ENCODE data around the gene ATP8A2.

ATP8A2 gene

GRCh38 chr13:25887962-25888655 is 516.3 kb downstream of the ATP8A2 start:
- Histone ChIP-seq H3K27ac (ENCODE audit: insufficient read depth, low read depth, low read length, poor library complexity, severe bottlenecking) (no peak overlapping the region), H3K36me3 (ENCODE audit: control insufficient read depth, insufficient read depth, low read length) (no peaks in the 10 kb centered on the region), H3K4me1 (ENCODE audit: control insufficient read depth, insufficient read depth, low read length) (peaks cover 17% of the 10 kb centered on the region), H3K27me3 (ENCODE audit: control insufficient read depth, insufficient read depth, low read length, poor library complexity, severe bottlenecking) (no peaks in the 10 kb centered on the region), H3K4me3 (ENCODE audit: insufficient read depth, low read depth, low read length) (no peak overlapping the region), H3K9me3 (ENCODE audit: control insufficient read depth, low read length) (no peaks in the 10 kb centered on the region)
- WGBS, 2 experiments: 89 to 98% methylated on average over 7 to 8 of the region's 8 CpGs

DNA sequence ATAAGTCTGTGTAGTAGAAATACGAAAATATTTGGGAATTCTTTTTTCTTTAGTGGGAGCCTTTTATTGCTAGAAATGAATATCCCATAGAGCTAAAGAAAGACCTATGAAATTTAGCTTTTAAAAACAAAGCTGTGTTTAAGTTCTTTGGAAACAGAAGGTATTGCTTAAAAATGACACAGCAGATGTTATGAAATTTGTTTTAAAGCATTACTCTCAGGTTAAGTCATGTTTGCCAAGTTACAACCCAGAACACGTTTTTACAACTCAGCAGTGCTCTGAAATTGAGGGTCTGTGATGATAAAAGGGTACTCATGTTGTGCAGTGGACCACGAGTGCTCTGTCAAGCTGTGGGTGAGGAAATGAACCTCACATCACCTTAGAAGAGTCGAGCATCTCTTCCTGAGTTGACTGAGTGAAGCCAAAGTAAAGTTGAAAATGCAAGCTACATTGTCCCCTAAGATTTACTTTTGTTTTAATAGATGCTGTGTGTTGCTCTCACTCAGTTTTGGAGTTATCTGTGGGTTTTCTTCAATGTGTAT is 519.0 kb downstream of the ATP8A2 start:
- Histone ChIP-seq H3K4me1 (ENCODE audit: control insufficient read depth, insufficient read depth, low read length) (peaks cover under 1% of the 10 kb centered on the region), H3K27me3 (ENCODE audit: control insufficient read depth, insufficient read depth, low read length, poor library complexity, severe bottlenecking) (no peaks in the 10 kb centered on the region), H3K9me3 (ENCODE audit: control insufficient read depth, low read length) (no peaks in the 10 kb centered on the region), H3K4me3 (ENCODE audit: insufficient read depth, low read depth, low read length) (no peak overlapping the region), H3K27ac (ENCODE audit: insufficient read depth, low read depth, low read length, poor library complexity, severe bottlenecking) (no peak overlapping the region), H3K36me3 (ENCODE audit: control insufficient read depth, insufficient read depth, low read length) (no peaks in the 10 kb centered on the region)
- WGBS, 2 experiments: 90 to 91% methylated on average over 4 of the region's 4 CpGs

DNA sequence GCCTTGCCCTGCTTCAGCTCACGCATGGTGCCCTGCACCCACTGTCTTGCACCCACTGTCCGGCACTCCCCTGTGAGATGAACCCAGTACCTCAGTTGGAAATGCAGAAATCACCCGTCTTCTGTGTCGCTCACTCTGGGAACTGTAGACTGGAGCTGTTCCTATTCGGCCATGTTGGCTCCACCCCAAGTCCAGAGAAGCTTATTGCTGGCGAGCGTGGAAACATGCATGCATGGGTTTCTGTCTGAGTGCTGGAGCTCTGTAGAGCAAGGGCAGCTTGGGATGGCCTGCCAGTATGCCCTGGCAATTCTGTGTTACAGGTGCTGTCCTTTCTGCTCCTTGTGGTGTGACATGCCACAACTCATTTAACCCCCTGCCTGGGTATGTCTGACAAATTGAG is 527.2 kb downstream of the ATP8A2 start:
- Histone ChIP-seq H3K4me1 (ENCODE audit: control insufficient read depth, insufficient read depth, low read length) (no peaks in the 10 kb centered on the region), H3K27me3 (ENCODE audit: control insufficient read depth, insufficient read depth, low read length, poor library complexity, severe bottlenecking) (peaks cover 6% of the 10 kb centered on the region), H3K9me3 (ENCODE audit: control insufficient read depth, low read length) (no peaks in the 10 kb centered on the region), H3K27ac (ENCODE audit: insufficient read depth, low read depth, low read length, poor library complexity, severe bottlenecking) (no peak overlapping the region), H3K4me3 (ENCODE audit: insufficient read depth, low read depth, low read length) (no peak overlapping the region), H3K36me3 (ENCODE audit: control insufficient read depth, insufficient read depth, low read length) (no peaks in the 10 kb centered on the region)
- WGBS, 2 experiments: 95 to 97% methylated on average over 7 of the region's 7 CpGs

DNA sequence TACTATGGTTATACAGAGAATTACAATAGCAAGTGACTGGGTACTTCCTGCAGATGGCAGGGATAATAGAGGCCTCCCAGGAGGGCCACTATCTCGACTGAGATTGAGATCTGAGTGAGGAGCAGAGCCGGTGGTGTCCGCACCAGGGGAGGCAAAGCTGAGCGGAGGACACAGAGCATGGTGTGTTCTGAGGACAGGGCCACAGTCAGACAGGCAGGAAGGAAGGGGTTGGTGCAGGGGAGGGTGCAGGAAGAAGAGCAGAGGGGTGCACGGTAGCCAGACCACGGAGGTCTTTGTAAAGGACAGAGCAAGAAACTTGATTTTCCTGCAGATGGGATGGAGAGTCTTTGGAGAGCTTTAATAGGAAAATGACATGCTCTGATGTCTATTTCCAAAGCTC is 527.7 kb downstream of the ATP8A2 start:
- Histone ChIP-seq H3K36me3 (ENCODE audit: control insufficient read depth, insufficient read depth, low read length) (no peaks in the 10 kb centered on the region), H3K4me3 (ENCODE audit: insufficient read depth, low read depth, low read length) (no peak overlapping the region), H3K27me3 (ENCODE audit: control insufficient read depth, insufficient read depth, low read length, poor library complexity, severe bottlenecking) (peaks cover 11% of the 10 kb centered on the region), H3K9me3 (ENCODE audit: control insufficient read depth, low read length) (no peaks in the 10 kb centered on the region), H3K27ac (ENCODE audit: insufficient read depth, low read depth, low read length, poor library complexity, severe bottlenecking) (no peak overlapping the region), H3K4me1 (ENCODE audit: control insufficient read depth, insufficient read depth, low read length) (no peaks in the 10 kb centered on the region)
- 95 to 96% methylated on average over 6 of the region's 6 CpGs for WGBS, 2 experiments

GRCh38 chr13:25899952-25900351 is 528.2 kb downstream of the ATP8A2 start:
- H3K27ac ChIP-seq (ENCODE audit: insufficient read depth, low read depth, low read length, poor library complexity, severe bottlenecking): no peak overlapping the region
- H3K36me3 ChIP-seq (ENCODE audit: control insufficient read depth, insufficient read depth, low read length): no peaks in the 10 kb centered on the region
- no peaks in the 10 kb centered on the region for H3K9me3 ChIP-seq (ENCODE audit: control insufficient read depth, low read length)
- H3K4me3 ChIP-seq (ENCODE audit: insufficient read depth, low read depth, low read length): no peak overlapping the region
- WGBS, 2 experiments: 89 to 90% methylated on average over 1 of the region's 1 CpG
- H3K27me3 ChIP-seq (ENCODE audit: control insufficient read depth, insufficient read depth, low read length, poor library complexity, severe bottlenecking): peaks cover 15% of the 10 kb centered on the region
- no peaks in the 10 kb centered on the region for H3K4me1 ChIP-seq (ENCODE audit: control insufficient read depth, insufficient read depth, low read length)

GRCh38 chr13:25901460-25902376 is 529.9 kb downstream of the ATP8A2 start:
- Histone ChIP-seq H3K4me3 (ENCODE audit: insufficient read depth, low read depth, low read length) (no peak overlapping the region), H3K27ac (ENCODE audit: insufficient read depth, low read depth, low read length, poor library complexity, severe bottlenecking) (no peak overlapping the region)

GRCh38 chr13:25902455-25902854 is 530.7 kb downstream of the ATP8A2 start:
- 94 to 96% methylated on average over 6 of the region's 6 CpGs for WGBS, 2 experiments
- Histone ChIP-seq H3K27ac (ENCODE audit: insufficient read depth, low read depth, low read length, poor library complexity, severe bottlenecking) (no peak overlapping the region), H3K27me3 (ENCODE audit: control insufficient read depth, insufficient read depth, low read length, poor library complexity, severe bottlenecking) (peaks cover 38% of the 10 kb centered on the region), H3K36me3 (ENCODE audit: control insufficient read depth, insufficient read depth, low read length) (no peaks in the 10 kb centered on the region), H3K4me1 (ENCODE audit: control insufficient read depth, insufficient read depth, low read length) (no peaks in the 10 kb centered on the region), H3K9me3 (ENCODE audit: control insufficient read depth, low read length) (no peaks in the 10 kb centered on the region), H3K4me3 (ENCODE audit: insufficient read depth, low read depth, low read length) (no peak overlapping the region)

More at GRCh38 chr13:25901460-25902376, 529.9 kb downstream of the ATP8A2 start:
- WGBS, 2 experiments: 94 to 96% methylated on average over 6 to 10 of the region's 10 CpGs
- no peaks in the 10 kb centered on the region for H3K36me3 ChIP-seq (ENCODE audit: control insufficient read depth, insufficient read depth, low read length)
- H3K4me1 ChIP-seq (ENCODE audit: control insufficient read depth, insufficient read depth, low read length): no peaks in the 10 kb centered on the region
- peaks cover 32% of the 10 kb centered on the region for H3K27me3 ChIP-seq (ENCODE audit: control insufficient read depth, insufficient read depth, low read length, poor library complexity, severe bottlenecking)
- no peaks in the 10 kb centered on the region for H3K9me3 ChIP-seq (ENCODE audit: control insufficient read depth, low read length)

DNA sequence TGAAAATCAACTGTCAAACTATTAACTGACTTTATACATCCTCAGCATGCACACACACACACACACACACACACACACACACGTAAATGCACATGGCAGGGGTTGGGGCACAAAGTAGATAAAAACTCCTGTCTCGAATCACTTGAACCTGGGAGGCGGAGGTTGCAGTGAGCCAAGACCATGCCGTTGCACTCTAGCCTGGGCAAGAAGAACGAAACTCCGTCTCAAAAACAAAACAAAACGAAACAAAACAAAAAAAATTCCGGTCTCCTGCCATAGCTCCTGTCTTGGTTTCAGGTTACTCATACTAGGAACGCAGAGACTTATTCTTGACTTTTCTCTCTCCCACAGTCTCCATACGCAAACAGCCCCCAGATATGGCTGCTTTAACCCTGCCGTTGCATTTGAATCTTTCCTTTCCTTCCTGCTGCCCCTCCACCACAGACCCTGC is 531.1 kb downstream of the ATP8A2 start:
- Histone ChIP-seq H3K27me3 (ENCODE audit: control insufficient read depth, insufficient read depth, low read length, poor library complexity, severe bottlenecking) (peaks cover 42% of the 10 kb centered on the region), H3K4me1 (ENCODE audit: control insufficient read depth, insufficient read depth, low read length) (no peaks in the 10 kb centered on the region), H3K36me3 (ENCODE audit: control insufficient read depth, insufficient read depth, low read length) (no peaks in the 10 kb centered on the region), H3K27ac (ENCODE audit: insufficient read depth, low read depth, low read length, poor library complexity, severe bottlenecking) (no peak overlapping the region), H3K4me3 (ENCODE audit: insufficient read depth, low read depth, low read length) (no peak overlapping the region), H3K9me3 (ENCODE audit: control insufficient read depth, low read length) (no peaks in the 10 kb centered on the region)
- WGBS, 2 experiments: 86 to 88% methylated on average over 11 of the region's 11 CpGs

GRCh38 chr13:25904830-25905229 is 533.1 kb downstream of the ATP8A2 start:
- H3K27ac ChIP-seq (ENCODE audit: insufficient read depth, low read depth, low read length, poor library complexity, severe bottlenecking): no peak overlapping the region
- H3K9me3 ChIP-seq (ENCODE audit: control insufficient read depth, low read length): no peaks in the 10 kb centered on the region
- peaks cover 56% of the 10 kb centered on the region for H3K27me3 ChIP-seq (ENCODE audit: control insufficient read depth, insufficient read depth, low read length, poor library complexity, severe bottlenecking)
- no peaks in the 10 kb centered on the region for H3K36me3 ChIP-seq (ENCODE audit: control insufficient read depth, insufficient read depth, low read length)
- H3K4me3 ChIP-seq (ENCODE audit: insufficient read depth, low read depth, low read length): no peak overlapping the region
- peaks cover 3% of the 10 kb centered on the region for H3K4me1 ChIP-seq (ENCODE audit: control insufficient read depth, insufficient read depth, low read length)
- WGBS, 2 experiments: 92 to 94% methylated on average over 10 of the region's 10 CpGs

DNA sequence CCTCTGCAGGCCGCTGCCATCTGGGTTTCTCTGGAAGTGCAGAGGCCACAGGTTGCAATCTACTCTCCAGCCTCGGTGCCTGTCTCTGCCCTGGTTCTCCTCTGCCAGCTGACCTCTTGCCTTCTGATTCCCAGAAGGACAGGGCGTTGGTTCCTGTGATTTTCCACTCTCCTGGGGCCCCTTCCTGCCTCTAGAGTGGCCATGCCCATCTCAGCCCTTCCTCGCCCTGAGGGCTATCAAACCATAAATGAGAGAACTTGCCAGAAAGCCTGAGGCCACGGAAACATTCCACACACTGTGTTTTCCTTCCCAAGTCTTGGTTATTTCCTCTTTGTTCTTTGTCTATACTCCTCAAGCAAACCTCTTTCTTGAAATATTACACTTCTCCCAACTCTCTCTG is 533.8 kb downstream of the ATP8A2 start:
- H3K4me3 ChIP-seq (ENCODE audit: insufficient read depth, low read depth, low read length): no peak overlapping the region
- H3K4me1 ChIP-seq (ENCODE audit: control insufficient read depth, insufficient read depth, low read length): peaks cover 9% of the 10 kb centered on the region
- no peak overlapping the region for H3K27ac ChIP-seq (ENCODE audit: insufficient read depth, low read depth, low read length, poor library complexity, severe bottlenecking)
- WGBS, 2 experiments: 92 to 93% methylated on average over 5 of the region's 5 CpGs
- H3K27me3 ChIP-seq (ENCODE audit: control insufficient read depth, insufficient read depth, low read length, poor library complexity, severe bottlenecking): peaks cover 63% of the 10 kb centered on the region
- H3K9me3 ChIP-seq (ENCODE audit: control insufficient read depth, low read length): no peaks in the 10 kb centered on the region
- H3K36me3 ChIP-seq (ENCODE audit: control insufficient read depth, insufficient read depth, low read length): no peaks in the 10 kb centered on the region

Measured in ectodermal cell (in vitro differentiated cells).